ENCODE results near the gene DLGAP1.
A peak's percentile ranks its signal among the peaks of the same experiment; 100 is the strongest.

DLGAP1 gene

DNA sequence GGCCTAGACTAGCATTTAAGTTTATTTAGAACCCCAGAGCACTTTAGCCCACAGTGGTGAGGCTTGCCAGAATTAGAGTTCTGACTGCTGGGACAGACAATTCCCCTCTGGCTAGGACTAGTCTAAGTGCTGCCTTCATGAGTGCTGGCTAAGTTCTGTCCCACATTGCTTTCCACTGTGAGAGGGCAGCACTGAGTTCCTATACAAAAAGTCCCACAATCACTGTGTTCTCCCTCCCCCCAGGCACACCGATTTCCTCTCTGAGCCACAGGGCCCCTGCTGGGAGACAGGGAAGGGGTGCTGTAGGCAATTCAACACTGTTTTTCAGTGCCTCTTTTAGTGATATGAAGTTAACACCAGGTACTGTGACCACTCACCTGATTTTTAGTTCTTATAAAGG, 310.9 kb downstream of the DLGAP1 start:
- no peak for DNase-seq

GRCh38 chr18:4143585-4143984, 311.5 kb downstream of the DLGAP1 start:
- no peak for DNase-seq

DNA sequence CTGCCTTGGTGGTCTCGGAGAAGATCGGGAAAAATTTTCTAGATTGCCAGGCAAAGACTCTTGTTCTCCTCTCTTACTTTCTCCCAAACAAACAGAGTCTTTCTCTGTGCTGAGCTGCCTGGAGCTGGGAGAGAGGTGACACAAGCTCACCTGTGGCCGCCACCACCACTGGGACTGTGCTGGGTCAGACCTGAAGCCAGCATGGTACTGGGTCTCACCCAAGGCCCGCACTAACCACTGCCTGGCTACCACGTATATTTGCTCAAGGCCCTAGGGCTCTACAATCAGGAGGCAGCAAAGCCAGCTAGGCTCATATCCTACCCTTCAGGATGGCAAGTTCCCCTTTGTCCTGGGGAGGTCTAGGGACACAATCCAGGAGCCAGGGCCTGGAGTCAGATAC, 312.2 kb downstream of the DLGAP1 start:
- no peak for DNase-seq

- no peak for DNase-seq
These were observed 320.4 kb downstream of the DLGAP1 start for GRCh38 chr18:4134700-4135099.

DNA sequence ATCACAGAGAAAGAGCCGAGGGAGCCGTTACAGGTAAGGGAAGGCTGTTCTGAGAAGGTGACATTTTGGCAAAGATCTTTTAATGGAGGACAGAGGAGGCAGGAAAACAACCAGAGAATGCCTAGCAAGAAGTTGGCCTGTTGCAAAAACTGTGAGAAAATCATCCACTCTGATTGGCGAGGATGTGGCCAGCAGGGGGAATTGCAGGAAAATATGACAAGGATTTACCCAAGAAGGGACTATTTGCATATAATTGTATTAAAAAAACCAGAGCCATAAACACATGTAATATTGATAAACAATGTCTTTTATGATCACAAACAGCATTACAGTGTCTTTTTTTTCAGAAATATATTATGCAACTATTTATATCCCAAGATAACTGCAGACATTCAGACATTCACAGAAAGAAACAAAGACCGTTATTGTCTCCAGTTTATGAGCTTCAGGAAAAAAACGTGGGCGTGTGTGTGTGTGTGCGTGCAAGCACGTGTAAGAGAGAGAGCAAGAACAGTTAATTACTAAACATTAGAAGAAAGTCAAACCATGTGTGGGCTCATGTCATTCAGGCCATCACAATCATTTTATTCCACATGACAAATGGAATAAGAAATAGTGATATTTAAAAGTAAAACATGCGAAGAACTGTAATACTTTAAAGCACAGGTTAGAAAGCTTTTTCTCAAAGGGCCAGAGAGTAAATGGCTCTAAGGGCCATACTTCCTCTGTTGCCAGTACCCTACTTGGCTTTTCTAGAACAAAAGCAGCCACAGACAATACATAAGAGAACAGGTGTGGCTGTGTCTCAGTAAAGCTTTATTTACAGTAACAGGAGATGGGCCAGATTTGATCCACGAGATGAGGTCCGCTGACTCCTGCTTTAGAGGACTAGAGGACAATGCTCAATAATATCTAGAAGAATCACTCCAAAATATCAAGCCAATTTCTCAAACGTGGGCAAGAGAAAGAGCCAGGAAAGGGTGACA, 324.1 kb downstream of the DLGAP1 start:
- no peak for DNase-seq

GRCh38 chr18:4126939-4127338, 328.2 kb downstream of the DLGAP1 start:
- DNase-seq: no peak

DNA sequence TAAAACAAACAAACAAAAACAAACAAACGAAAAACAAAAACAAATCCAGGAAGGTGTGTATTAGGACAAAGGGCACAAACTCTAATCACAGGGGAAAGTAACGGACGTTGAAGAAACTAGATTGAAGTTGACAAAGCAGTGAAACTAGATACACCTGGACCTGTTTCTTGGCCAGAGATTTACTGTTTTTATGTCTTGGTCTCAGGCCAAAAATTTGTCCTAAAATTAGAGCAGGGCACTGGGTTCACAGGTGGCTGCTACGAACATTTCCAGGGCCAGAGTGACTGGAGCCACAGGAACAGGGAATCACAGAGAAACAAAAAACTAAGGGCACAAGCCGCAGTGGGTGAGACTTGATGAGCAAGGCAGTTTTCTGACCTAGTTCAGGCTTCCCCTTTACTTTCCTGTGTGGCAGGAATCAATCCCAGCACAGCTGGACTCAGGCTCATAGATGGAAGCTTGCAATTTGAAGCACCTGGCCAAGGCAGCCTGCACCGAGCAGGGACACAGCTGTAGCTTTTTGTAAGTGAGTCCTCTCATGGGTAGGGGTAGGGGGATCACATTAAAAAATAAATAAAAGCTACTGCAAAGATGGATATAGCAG, 329.4 kb downstream of the DLGAP1 start:
- no peak for DNase-seq

- DNase-seq: no peak
These were observed 329.9 kb downstream of the DLGAP1 start for GRCh38 chr18:4125224-4125623.

- DNase-seq: no peak
These were observed 335.3 kb downstream of the DLGAP1 start for GRCh38 chr18:4119813-4120212.

DNA sequence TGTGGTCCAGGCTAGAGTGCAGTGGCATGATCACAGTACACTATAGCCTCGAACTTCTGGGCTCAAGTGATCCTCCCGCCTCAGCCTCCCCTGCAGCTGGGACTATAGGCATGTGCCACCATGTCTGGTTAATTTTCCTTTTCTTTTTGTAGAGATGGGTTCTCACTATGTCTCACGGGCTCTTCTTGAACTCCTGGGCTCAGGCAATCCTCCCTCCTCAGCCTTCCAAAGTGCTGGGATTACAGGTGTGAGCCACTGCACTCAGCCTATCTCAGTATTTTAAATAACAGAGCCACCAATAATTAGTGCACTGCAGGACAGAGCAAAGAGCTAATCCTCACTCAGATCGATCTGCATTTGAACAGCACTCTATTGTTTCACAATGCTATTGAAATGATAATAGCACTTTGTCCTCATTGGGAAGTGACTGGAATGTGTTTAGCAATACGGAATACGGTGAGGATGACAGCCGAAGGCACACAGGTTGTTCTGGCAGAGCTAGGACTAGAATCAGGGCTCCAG, 335.9 kb downstream of the DLGAP1 start:
- DNase-seq: no peak

DNA sequence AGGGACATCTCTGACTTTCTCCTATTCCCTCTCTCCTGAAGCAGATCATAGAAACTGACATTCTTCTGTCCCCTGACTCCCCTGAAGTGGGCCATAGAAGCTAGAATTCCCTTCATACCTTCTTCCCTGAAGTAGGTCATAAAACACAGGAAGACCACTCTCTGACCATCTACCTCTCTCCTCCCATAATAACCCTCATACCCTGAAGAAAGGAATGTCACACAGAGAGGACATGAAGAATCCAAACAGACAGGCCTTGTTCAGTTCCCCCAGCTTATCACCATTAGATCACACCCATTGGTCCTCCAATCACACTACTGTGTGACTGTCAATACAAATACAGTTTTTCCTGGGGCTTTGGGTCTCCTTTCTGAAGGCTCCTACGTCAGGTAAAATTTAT, 347.1 kb downstream of the DLGAP1 start:
- DNase-seq: no peak

DNA sequence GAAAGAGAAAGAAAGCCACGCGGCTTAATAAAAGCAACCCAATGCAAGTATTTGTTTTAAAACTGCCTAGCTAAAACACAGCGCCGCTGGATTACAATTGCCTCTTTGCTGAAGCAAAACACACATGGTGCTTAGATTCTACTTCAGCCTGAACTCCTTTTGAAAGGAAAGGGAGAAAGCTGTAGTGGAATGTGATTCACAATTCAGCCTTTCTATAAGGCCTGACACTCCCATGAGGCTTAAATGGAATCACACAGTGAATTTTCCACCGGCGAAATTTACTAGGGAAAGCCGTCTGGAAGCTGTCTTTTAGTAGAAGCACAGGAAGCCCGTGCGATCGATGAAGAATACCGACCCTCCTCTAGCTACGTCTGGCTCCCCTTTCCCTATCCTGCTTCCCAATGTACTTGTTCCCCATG, 348.0 kb downstream of the DLGAP1 start:
- no peak for DNase-seq

GRCh38 chr18:4106407-4107033, 348.6 kb downstream of the DLGAP1 start:
- peak; percentile 64 for DNase-seq

DNA sequence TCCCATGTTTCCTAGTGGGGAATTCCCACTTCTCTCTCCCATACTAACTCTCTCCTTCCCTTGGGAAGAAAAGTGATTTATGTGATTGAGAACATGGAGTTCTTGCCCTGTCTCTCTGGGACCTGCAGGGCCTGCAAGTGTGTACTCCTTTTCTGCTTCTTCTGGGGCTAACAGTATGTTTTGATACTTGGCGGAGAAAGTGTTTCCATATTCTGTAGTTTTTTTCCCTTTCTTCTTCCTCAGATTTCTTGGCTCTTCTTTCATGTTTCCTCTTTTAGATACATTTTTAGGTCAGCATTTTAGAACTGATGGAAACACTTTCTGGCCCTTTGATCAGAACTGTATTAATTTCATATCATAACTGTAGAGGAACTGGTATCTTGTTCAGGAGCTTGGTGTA, 352.2 kb downstream of the DLGAP1 start:
- no peak for DNase-seq

- no peak for DNase-seq
These were observed 354.1 kb downstream of the DLGAP1 start for GRCh38 chr18:4101009-4101408.

- DNase-seq: no peak
These were observed 358.6 kb downstream of the DLGAP1 start for GRCh38 chr18:4096486-4096885.

DNA sequence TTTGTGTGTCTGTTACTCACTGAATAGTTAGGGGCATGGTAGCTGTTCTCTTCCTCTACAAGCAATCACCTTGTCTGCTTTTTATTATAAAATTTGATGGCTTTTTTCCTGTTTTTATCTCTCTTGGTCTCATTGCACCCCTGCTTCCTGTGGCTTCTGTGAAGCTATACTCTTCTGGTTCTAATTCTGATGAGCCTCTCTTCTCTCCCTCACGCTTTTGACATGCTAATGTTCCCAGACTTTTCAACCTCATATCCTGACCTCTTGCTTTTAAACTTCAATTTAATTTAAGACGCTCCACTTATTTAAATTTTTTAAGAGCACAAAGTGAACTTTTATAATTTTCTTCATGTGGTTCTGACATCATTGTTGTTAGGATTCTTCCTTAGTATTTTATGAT, 361.4 kb downstream of the DLGAP1 start:
- DNase-seq: no peak

DNA sequence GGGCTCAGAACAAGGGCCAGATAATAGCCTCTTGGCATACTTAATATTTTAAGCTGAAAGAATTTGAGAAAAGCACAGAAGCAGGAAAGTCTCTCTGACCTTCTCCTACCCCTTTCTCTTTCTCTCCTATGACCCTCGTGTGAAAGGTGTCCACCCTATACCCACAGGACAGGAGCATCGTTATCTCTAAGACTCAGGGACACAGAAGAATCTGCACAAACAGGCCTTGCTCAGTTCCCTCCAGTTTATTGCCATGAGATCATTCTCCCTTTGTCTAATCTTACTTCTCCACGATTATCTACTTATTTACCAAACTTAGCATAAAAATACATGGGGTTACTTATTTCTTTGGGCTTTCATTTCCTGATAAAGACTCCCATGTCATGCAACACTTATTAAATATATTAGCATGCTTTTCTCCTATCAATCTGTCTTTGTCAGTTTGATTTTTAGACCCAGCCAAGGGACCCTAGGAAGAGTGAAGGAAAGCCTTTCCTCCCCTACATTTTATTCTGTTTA, 370.7 kb downstream of the DLGAP1 start:
- no peak for DNase-seq

- DNase-seq: no peak
These were observed 376.9 kb downstream of the DLGAP1 start for GRCh38 chr18:4078246-4078645.

GRCh38 chr18:4077721-4078120, 377.4 kb downstream of the DLGAP1 start:
- DNase-seq: no peak

DNA sequence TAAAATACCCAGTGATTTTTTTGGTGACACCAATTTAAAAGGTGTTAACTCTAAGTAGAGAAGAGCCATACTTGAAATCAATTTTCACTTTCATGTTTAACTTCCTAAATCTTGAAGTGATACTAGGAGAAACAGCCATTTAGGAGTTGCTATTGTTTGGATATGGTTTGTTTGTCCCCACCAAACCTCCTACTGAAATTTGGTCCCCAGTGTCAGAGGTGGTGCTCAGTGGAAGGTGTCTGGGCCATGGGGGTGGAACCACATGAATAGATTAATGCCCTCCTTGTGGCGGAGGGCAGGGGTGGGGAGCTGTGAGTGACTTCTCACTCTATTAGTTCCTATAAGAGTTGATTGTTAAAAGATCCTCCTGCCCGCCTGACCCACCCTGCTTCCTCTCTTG, 377.9 kb downstream of the DLGAP1 start:
- DNase-seq: no peak

DNA sequence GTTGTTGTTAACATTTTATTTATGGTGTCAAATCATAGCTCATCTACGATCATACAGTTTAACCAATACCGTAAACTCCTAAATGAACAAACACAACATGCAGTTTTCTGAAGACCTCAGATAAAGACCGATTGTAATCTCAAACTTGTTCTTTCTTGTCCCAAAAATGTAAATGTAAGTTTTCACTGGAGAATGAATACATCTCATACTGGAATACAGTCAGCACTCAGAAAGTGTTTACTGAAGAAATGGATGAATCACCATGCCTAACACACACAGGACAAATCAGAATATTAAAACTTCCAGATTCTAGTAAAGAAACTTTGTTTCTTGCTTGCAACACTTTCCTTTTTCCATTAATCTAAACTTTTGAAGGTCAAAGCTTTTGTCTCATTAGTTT, 380.5 kb downstream of the DLGAP1 start:
- no peak for DNase-seq

DNA sequence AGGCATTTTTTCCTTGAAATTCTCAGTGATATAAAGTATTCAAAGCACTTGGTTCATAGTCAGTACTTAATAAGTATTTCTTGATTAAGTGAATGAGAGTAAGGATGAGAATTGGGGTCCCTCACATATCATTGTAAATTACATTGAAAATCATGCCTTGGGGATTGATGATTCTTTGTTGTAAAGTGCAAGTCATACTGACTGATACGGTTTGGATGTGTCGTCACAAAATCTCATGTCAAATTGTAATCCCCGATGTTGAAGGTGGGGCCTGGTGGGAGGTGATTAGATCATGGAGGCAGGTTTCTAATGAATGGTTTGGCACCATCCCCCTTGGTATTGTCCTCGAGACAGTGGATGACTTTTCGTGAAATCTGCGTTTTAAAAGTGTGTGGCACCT, 385.9 kb downstream of the DLGAP1 start:
- no peak for DNase-seq

Data from stimulated activated CD4-positive, alpha-beta T cell treated with anti-CD3 and anti-CD28 coated beads, Interleukin-4, amount 100 ng/mL, for 1 hour (primary cell).